H9 (cell line): ENCODE results near the gene RBP4. TPM values are rescaled to one million over a fixed set of nuclear protein-coding genes. Genes with fewer than 3 reads are reported as not detected.

Experiments used
- DNase-seq: peaks from one replicate; pipeline ENCODE4 v3.0.0-alpha.2; 2017
- H2AFZ ChIP-seq: one replicate; pipeline ENCODE4 v1.6.1; 2013; ENCODE audit warnings: mild to moderate bottlenecking, low read length, control low read depth, moderate library complexity
- H2AK5ac ChIP-seq: 2 replicates; pipeline ENCODE4 v1.6.1; 2013; ENCODE audit warnings: low read length, control low read depth, mixed read lengths; ENCODE audit not compliant: insufficient read length
- H2BK120ac ChIP-seq: one replicate; pipeline ENCODE4 v1.6.1; 2013; ENCODE audit warnings: low read depth, mild to moderate bottlenecking, low read length, control low read depth, inconsistent platforms; ENCODE audit not compliant: poor library complexity, severe bottlenecking
- H2BK12ac ChIP-seq: 2 replicates; pipeline ENCODE4 v1.6.1; 2013; ENCODE audit warnings: low read length, control low read depth, mixed read lengths, low read depth; ENCODE audit not compliant: insufficient read length
- H2BK15ac ChIP-seq: 2 replicates; pipeline ENCODE4 v1.6.1; 2013; ENCODE audit warnings: low read depth, low read length, control low read depth
- H2BK20ac ChIP-seq: one replicate; pipeline ENCODE4 v1.6.1; 2013; ENCODE audit warnings: low read depth, mild to moderate bottlenecking, low read length, control low read depth, inconsistent platforms; ENCODE audit not compliant: poor library complexity, severe bottlenecking
- H2BK5ac ChIP-seq: 2 replicates; pipeline ENCODE4 v1.6.1; 2013; ENCODE audit warnings: low read length, control low read depth, mixed read lengths; ENCODE audit not compliant: insufficient read length
- H3K14ac ChIP-seq: 2 replicates; pipeline ENCODE4 v1.6.1; 2013; ENCODE audit warnings: low read length, control low read depth; ENCODE audit not compliant: insufficient read depth
- H3K18ac ChIP-seq: 2 replicates; pipeline ENCODE4 v1.6.1; 2013; ENCODE audit warnings: low read depth, mild to moderate bottlenecking, mixed read lengths, low read length, control low read depth; ENCODE audit not compliant: insufficient read length
- H3K23ac ChIP-seq: 2 replicates; pipeline ENCODE4 v1.6.1; 2013; ENCODE audit warnings: low read length, control low read depth, mixed read lengths, low read depth; ENCODE audit not compliant: insufficient read length
- H3K23me2 ChIP-seq: 2 replicates; pipeline ENCODE4 v1.6.1; 2013; ENCODE audit warnings: low read depth, mild to moderate bottlenecking, mixed read lengths, low read length, control low read depth; ENCODE audit not compliant: insufficient read length, poor library complexity, severe bottlenecking
- H3K27ac ChIP-seq: 2 replicates; pipeline ENCODE4 v1.5.1; 2013; ENCODE audit warnings: low read length, control low read depth, mixed read lengths, low read depth; ENCODE audit not compliant: insufficient read length
- H3K27me3 ChIP-seq: 2 replicates; pipeline ENCODE4 v1.6.1; 2013; ENCODE audit warnings: low read length, control low read depth, inconsistent platforms; ENCODE audit not compliant: insufficient read depth
- H3K4ac ChIP-seq: 2 replicates; pipeline ENCODE4 v1.6.1; 2013; ENCODE audit warnings: low read depth, mild to moderate bottlenecking, control low read depth, inconsistent platforms, low read length, moderate library complexity
- H3K4me1 ChIP-seq: 2 replicates; pipeline ENCODE4 v1.6.1; 2013; ENCODE audit warnings: low read length, control low read depth, inconsistent platforms; ENCODE audit not compliant: insufficient read depth
- H3K4me2 ChIP-seq: 2 replicates; pipeline ENCODE4 v1.6.1; 2013; ENCODE audit warnings: low read length, control low read depth, mixed read lengths; ENCODE audit not compliant: insufficient read length, insufficient read depth
- H3K56ac ChIP-seq: 2 replicates; pipeline ENCODE4 v1.6.1; 2013; ENCODE audit warnings: low read depth, mild to moderate bottlenecking, mixed read lengths, low read length, control low read depth; ENCODE audit not compliant: insufficient read length
- H3K79me1 ChIP-seq: 2 replicates; pipeline ENCODE4 v1.6.1; 2013; ENCODE audit warnings: low read depth, mild to moderate bottlenecking, moderate library complexity, low read length, control low read depth, inconsistent platforms; ENCODE audit not compliant: insufficient read depth, poor library complexity, severe bottlenecking
- H3K79me2 ChIP-seq: 2 replicates; pipeline ENCODE4 v1.6.1; 2013; ENCODE audit warnings: low read length, control low read depth, inconsistent platforms; ENCODE audit not compliant: insufficient read depth
- H3K9ac ChIP-seq: 2 replicates; pipeline ENCODE4 v1.6.1; 2013; ENCODE audit warnings: low read length, control low read depth, mixed read lengths; ENCODE audit not compliant: insufficient read length; ENCODE audit errors: extremely low read depth
- H3K9me3 ChIP-seq: one replicate; pipeline ENCODE4 v1.6.1; 2013; ENCODE audit warnings: low read depth, low read length, inconsistent platforms; ENCODE audit not compliant: control insufficient read depth
- H3T11ph ChIP-seq: one replicate; pipeline ENCODE4 v1.6.1; 2013; ENCODE audit warnings: mild to moderate bottlenecking, low read length, control low read depth, inconsistent platforms
- H4K20me1 ChIP-seq: one replicate; pipeline ENCODE4 v1.6.1; 2013; ENCODE audit not compliant: control insufficient read depth, insufficient read length, insufficient read depth
- H4K5ac ChIP-seq: 2 replicates; pipeline ENCODE4 v1.6.1; 2013; ENCODE audit warnings: low read depth, mild to moderate bottlenecking, mixed read lengths, low read length, control low read depth; ENCODE audit not compliant: insufficient read length
- H4K8ac ChIP-seq: replicated peaks from 2 replicates; pipeline ENCODE4 v1.6.1; 2013; ENCODE audit warnings: low read length, control low read depth, mixed read lengths, low read depth; ENCODE audit not compliant: insufficient read length
- H4K91ac ChIP-seq: 2 replicates; pipeline ENCODE4 v1.6.1; 2013; ENCODE audit warnings: low read depth, mild to moderate bottlenecking, moderate library complexity, mixed read lengths, low read length, control low read depth; ENCODE audit not compliant: insufficient read length
- H3K27ac Mint-ChIP-seq, 3 experiments: 2 replicates in 2 of 3; 3 replicates in 1 of 3; pipeline ENCODE4 v1.8.0; 2020 to 2021; ENCODE audit warnings: mixed read lengths in 3 of 3, mild to moderate bottlenecking in 1 of 3, moderate library complexity in 1 of 3
- H3K27me3 Mint-ChIP-seq: 2 replicates; pipeline ENCODE4 v1.8.0; 2021; ENCODE audit warnings: low read depth, mild to moderate bottlenecking, moderate library complexity, mixed read lengths
- H3K36me3 Mint-ChIP-seq, 3 experiments: 2 replicates in 2 of 3; 3 replicates in 1 of 3; pipeline ENCODE4 v1.8.0; 2020 to 2021; ENCODE audit warnings: low read depth in 3 of 3, mixed read lengths in 3 of 3; ENCODE audit not compliant: insufficient read depth in 1 of 3
- H3K4me1 Mint-ChIP-seq, 2 experiments: 2 replicates each; pipeline ENCODE4 v1.8.0; 2020; ENCODE audit warnings: mixed read lengths in 2 of 2
- H3K4me3 Mint-ChIP-seq, 2 experiments: 2 replicates in 1 of 2; 3 replicates in 1 of 2; pipeline ENCODE4 v1.8.0; 2020 to 2021; ENCODE audit warnings: mild to moderate bottlenecking in 2 of 2, mixed read lengths in 2 of 2, moderate library complexity in 1 of 2
- H3K9me3 Mint-ChIP-seq, 2 experiments: 2 replicates in 1 of 2; 3 replicates in 1 of 2; pipeline ENCODE4 v1.8.0; 2020; ENCODE audit warnings: mild to moderate bottlenecking in 2 of 2, mixed read lengths in 2 of 2, moderate library complexity in 1 of 2
- WGBS: extraction: QIAGEN DNeasy Blood & Tissue Kit; methylation state at CpG from one replicate; pipeline ENCODE4 v1.1.7; 2013; ENCODE audit warnings: missing lambda C conversion rate, low lambda C conversion rate, mixed read lengths; ENCODE audit not compliant: insufficient read length; ENCODE audit errors: extremely low coverage; 5-methylcytosine and 5-hydroxymethylcytosine counted together
- total RNA-seq: library from RNA; stranded (reverse); gene quantifications from 2 replicates; pipeline ENCODE4 v1.2.1, GENCODE V29; 2021
- TF ChIP-seq, protein P1 (sequence below): fragments of 200-600 bp; sonication (generic); conservative IDR thresholded peaks from 3 replicates; pipeline ENCODE4 v1.8.0; 2021; ENCODE audit warnings: antibody characterized with exemption, mild to moderate bottlenecking

RBP4 gene
- total RNA-seq, 1 experiment from 2014 or later: not detected

GRCh38 chr10:93603023-93603422 lies 2.0 kb upstream of the RBP4 start:
- Histone ChIP-seq H3T11ph (no peak overlapping the region), H2BK120ac (no peak overlapping the region), H4K20me1 (no peaks in the 10 kb centered on the region), H2BK5ac (no peak overlapping the region), H3K4me2 (no peak overlapping the region), H4K5ac (no peak overlapping the region), H3K18ac (no peak overlapping the region), H3K23ac (no peak overlapping the region), H2BK15ac (no peak overlapping the region), H3K79me1 (no peaks in the 10 kb centered on the region), H2AK5ac (no peak overlapping the region), H3K14ac (no peak overlapping the region), H2AFZ (no peak overlapping the region), H3K23me2 (peaks cover 7% of the 10 kb centered on the region), H3K27me3 (peaks cover 24% of the 10 kb centered on the region), H3K27ac (no peak overlapping the region), H4K8ac (no peak overlapping the region), H3K9ac (no peak overlapping the region), H3K79me2 (no peaks in the 10 kb centered on the region), H2BK12ac (no peak overlapping the region), H3K4ac (no peak overlapping the region), H4K91ac (no peak overlapping the region), H2BK20ac (no peak overlapping the region), H3K4me1 (no peaks in the 10 kb centered on the region), H3K56ac (no peak overlapping the region), H3K9me3 (no peaks in the 10 kb centered on the region)
- no peak for DNase-seq
- no peaks in the 10 kb centered on the region; a peak in 1 of 7 replicates for H3K36me3 Mint-ChIP-seq
- WGBS: no CpG with 5 or more reads among the region's 2 CpGs
- TF ChIP-seq, protein P1, sequence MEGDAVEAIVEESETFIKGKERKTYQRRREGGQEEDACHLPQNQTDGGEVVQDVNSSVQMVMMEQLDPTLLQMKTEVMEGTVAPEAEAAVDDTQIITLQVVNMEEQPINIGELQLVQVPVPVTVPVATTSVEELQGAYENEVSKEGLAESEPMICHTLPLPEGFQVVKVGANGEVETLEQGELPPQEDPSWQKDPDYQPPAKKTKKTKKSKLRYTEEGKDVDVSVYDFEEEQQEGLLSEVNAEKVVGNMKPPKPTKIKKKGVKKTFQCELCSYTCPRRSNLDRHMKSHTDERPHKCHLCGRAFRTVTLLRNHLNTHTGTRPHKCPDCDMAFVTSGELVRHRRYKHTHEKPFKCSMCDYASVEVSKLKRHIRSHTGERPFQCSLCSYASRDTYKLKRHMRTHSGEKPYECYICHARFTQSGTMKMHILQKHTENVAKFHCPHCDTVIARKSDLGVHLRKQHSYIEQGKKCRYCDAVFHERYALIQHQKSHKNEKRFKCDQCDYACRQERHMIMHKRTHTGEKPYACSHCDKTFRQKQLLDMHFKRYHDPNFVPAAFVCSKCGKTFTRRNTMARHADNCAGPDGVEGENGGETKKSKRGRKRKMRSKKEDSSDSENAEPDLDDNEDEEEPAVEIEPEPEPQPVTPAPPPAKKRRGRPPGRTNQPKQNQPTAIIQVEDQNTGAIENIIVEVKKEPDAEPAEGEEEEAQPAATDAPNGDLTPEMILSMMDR: no peak
- H3K4me3 Mint-ChIP-seq: no peak overlapping the region
- H3K27me3 Mint-ChIP-seq: peaks cover 75% of the 10 kb centered on the region
- no peaks in the 10 kb centered on the region for H3K9me3 Mint-ChIP-seq
- peaks cover 8% of the 10 kb centered on the region in 2 experiments for H3K4me1 Mint-ChIP-seq
- H3K27ac Mint-ChIP-seq: no peak overlapping the region
